Upper lobe of left lung (tissue), 4 donors: ENCODE results near the gene GFOD1.

Experiments used
- CTCF ChIP-seq, 6 experiments: fragments of 450-650 bp in 4 of 6; fragments of 200-600 bp in 2 of 6; sonication (generic) in 2 of 6; IDR thresholded peaks; one replicate each; pipeline ENCODE4 v1.5.1; 2016 to 2019; ENCODE audit warnings: antibody characterized with exemption in 6 of 6
- EP300 ChIP-seq, 4 donors: sonication (generic); formaldehyde crosslinking; IDR thresholded peaks; one replicate each; pipeline ENCODE4 v1.5.1; 2017; ENCODE audit warnings: antibody characterized with exemption in 4 of 4, control low read depth in 2 of 4
- POLR2A ChIP-seq, 4 donors: fragments of 450-650 bp; IDR thresholded peaks; one replicate each; pipeline ENCODE4 v1.5.1; 2016 to 2017; ENCODE audit warnings: antibody characterized with exemption in 4 of 4, mild to moderate bottlenecking in 2 of 4
- POLR2AphosphoS5 ChIP-seq, 2 donors: sonication (generic); formaldehyde crosslinking; IDR thresholded peaks; one replicate each; pipeline ENCODE4 v1.5.1; 2017; ENCODE audit warnings: antibody characterized with exemption in 2 of 2

- TF ChIP-seq CTCF (IDR thresholded peaks at IDR 0.05), result no peak
- TF ChIP-seq POLR2A (IDR thresholded peaks at IDR 0.05), result no peak
- TF ChIP-seq EP300 (IDR thresholded peaks at IDR 0.05), result no peak
- no peak for TF ChIP-seq POLR2AphosphoS5 (IDR thresholded peaks at IDR 0.05)
Observed at GRCh38 chr6:13485303-13485702, 2.1 kb downstream of the GFOD1 start.
